GM23248 (cell line): Measurements from ENCODE around the gene CDAN1.

ENCODE experiments used
- EZH2 ChIP-seq: fragments of 200-600 bp; sonication (generic); IDR thresholded peaks from 2 replicates; pipeline ENCODE4 v1.6.1; 2018; ENCODE audit warnings: antibody characterized with exemption, mild to moderate bottlenecking; ENCODE audit not compliant: insufficient read depth, poor library complexity, severe bottlenecking
- EZH2phosphoT487 ChIP-seq: fragments of 200-600 bp; sonication (generic); IDR thresholded peaks from 2 replicates; pipeline ENCODE4 v1.6.1; 2018; ENCODE audit warnings: antibody characterized with exemption, moderate library complexity, mild to moderate bottlenecking, low read depth; ENCODE audit not compliant: insufficient read depth

GRCh38 chr15:42686281-42686680 is 50.6 kb downstream of the CDAN1 start:
- TF ChIP-seq EZH2phosphoT487 (no peak), EZH2 (no peak)
